IPS-NIHi7 (cell line): ENCODE results near the gene AKT1.
"Not testable (repeated sequence)": the region's sequence is repeated elsewhere in the genome, so short reads cannot be mapped to it uniquely, and the experiment has no call there.

Experiments
- DNase-seq: peaks from one replicate; pipeline ENCODE4 v3.0.0; 2012; ENCODE audit warnings: mixed read lengths; ENCODE audit errors: extremely low spot score

Gene AKT1

GRCh38 chr14:104739026-104739425 lies 56.5 kb downstream of the AKT1 start:
- no peak for DNase-seq

- DNase-seq = no peak
Observed at GRCh38 chr14:104738375-104739019, 57.1 kb downstream of the AKT1 start.

DNA sequence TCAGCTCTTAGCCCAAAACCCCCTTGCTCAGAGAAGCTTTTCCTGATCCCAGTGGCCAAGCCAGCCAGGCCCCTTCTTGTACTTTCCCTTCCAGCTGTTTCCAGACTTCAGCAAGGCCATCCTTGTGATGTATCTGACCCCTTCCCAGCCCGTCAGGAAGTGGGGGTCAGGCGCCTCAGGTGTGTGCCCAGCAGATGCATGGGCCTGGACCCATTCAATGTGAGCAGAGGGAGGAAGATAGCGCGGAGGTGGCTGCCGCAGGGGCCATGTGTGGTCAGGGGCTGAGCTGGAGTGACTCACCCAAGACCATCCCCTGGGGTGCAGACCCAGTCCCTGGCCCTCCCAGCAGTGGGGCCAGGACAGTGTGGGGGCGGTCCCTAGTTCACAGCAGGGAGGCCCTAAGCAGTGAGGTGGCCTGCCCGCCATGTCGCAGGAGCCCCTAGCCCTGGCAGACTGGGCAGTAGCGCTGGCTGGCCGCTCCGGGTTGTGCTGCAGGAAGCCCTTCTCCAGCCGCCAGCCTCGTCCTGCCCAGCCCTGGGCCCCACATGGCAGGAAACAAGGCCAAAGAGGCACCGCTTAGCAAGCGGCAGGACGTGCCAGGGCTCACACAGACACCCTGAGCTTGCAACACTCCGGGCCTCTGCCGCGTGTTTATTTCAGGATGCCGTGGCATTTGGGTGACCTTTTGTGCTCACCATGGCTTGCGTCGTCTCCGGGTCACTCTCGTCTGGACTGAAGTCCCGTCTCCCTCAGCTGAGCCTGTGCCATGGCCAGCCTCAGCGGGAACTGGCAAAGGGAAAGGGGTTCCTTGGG lies 59.5 kb downstream of the AKT1 start:
- DNase-seq = no peak

- no peak for DNase-seq
Observed at GRCh38 chr14:104734991-104735779, 60.4 kb downstream of the AKT1 start.

GRCh38 chr14:104734601-104734990 lies 61.0 kb downstream of the AKT1 start:
- no peak for DNase-seq

DNA sequence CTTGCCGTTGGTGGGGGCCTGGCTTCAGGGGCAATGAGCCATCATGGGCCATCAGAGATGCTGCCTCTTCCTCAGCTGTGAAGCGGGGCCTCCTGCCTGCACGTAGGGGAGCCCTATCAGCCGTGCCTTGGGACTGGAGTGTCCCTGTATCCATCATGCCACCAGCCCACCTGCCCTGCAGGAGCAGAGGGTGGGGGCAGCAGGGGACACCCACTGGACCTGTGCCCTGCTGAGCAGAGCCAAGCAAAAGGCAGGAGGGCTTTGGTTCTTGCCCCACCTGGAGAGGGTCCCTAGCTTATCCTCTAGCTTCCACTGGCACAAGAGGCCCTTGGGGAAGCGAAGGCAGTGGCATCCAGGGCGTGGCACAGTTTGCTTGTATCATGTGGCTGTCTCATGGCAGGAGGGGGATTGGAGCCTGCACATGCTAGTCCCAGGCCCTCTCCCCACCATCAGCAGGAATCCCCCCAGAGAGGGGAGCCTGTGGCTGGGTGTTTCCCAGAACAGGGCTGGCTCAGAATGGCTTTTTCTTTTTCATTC lies 61.4 kb downstream of the AKT1 start:
- no peak for DNase-seq

GRCh38 chr14:104732931-104733681 lies 62.4 kb downstream of the AKT1 start:
- DNase-seq = no peak

GRCh38 chr14:104732355-104732804 lies 63.2 kb downstream of the AKT1 start:
- no peak for DNase-seq

DNA sequence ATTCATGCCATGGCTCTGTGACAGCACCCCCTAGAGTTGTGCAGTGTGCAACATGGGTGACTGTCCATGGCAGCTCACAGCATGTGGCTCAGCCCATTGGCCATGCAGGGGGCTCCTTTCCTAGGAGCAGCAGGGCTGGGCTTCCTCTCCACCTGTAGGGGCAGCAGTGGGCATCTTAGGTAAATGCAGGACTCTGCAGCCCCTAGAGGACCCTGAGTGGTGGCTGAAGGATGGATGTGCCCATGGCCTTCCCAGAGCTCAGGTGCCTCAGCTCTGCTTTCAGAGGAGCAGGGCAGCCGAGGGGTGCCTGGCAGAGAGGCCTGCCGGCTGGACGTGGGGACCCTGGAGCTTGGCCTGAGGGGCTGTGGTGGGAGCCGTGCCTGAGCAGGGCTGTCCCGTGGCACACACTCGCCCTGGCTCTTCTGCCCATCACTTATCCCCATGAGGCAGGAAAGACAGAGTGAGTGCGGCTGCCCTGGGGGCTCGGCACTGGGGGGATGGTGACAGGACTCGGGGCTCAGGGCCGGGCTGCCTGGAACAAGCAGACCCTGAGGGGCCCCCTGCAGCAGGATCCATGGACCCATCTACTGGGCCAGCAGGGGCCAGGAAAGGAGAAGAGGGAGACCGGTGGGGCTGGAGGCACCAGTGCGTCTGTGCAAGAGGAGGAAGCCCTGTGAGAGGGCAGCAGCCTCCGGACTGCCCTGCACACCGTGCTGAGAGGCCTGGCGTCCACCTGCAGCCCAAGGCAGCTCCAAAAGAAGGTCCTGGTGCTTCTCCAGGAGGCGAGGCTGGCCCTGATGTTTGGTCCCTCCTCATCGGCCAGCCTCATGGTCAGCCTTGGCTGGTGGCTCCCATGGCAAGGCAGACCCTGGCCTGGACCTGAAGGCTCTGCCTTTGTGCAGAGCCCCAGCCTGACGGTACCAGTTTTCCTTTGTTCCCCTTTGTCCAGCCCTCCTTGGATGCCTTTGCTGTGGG lies 63.9 kb downstream of the AKT1 start:
- DNase-seq = peak; percentile 82

GRCh38 chr14:104730487-104730886 lies 65.1 kb downstream of the AKT1 start:
- DNase-seq = no peak

DNA sequence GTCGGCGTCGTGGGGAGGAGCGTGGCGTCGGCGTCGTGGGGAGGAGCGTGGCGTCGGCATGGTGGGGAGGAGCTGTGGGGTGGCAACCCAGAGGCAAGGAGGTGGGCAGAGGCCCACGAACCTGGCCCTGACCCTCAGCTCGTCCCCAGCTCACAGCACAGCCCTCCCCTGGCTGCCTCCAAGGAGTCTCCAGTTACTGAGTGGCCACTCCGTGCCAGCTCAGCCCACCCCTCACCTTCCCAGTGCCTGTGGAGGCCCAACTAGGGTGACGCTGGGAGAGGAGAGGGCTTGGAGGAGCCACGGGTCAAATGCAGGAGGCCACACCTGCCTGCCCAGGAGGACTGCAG lies 65.7 kb downstream of the AKT1 start:
- no peak for DNase-seq

- not testable (repeated sequence) for DNase-seq
Observed at GRCh38 chr14:104729176-104729834, 66.2 kb downstream of the AKT1 start.

GRCh38 chr14:104728631-104729030 lies 66.9 kb downstream of the AKT1 start:
- DNase-seq = no peak

GRCh38 chr14:104726600-104727451 lies 68.7 kb downstream of the AKT1 start:
- DNase-seq = no peak

GRCh38 chr14:104725772-104726548 lies 69.6 kb downstream of the AKT1 start:
- no peak for DNase-seq

DNA sequence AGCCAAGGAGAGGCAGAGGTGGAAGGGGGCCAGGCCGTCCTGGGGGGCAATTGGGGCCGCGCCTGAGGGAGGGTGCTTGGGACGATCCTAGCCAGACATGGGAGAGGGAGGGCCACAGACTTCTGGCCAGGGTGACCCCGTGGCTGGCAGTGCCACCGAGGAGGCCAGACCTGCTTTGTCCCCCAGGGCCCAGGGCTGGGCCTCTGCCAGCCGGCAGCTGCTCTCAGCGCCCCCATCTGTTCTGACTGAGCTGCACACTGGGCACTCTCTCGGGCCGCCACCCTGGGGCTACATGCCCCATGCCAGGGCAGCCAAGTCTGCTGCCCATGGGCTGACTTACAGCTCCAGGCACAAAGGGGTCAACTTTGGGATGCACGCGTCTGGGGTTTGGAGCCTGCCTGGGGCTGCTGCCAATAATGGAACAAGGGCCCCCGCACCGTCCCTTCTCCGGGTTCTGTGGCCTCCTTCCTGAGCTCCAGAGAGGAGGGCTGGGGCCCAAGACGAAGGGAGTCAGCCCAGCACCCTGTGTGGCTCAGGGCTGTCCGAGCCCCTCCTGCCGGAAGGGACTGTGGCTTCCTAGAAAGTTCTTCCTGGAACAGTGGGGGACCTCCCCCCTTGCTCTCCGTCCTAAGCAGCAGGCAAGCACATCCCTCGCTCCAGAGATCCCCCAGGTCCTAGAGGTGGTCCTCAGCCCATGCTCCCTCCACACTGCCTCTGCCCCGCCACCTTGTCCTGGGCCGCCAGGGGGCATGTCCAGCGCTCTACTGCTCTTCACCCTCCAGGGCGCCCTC lies 70.4 kb downstream of the AKT1 start:
- peak; percentile 85 for DNase-seq

- DNase-seq = peak; percentile 48
Observed at GRCh38 chr14:104724407-104724980, 71.1 kb downstream of the AKT1 start.
